ENCODE data around the gene FAM153A.
"Not testable (repeated sequence)": the region's sequence is repeated elsewhere in the genome, so short reads cannot be mapped to it uniquely, and the experiment has no call there.

Gene FAM153A

DNA sequence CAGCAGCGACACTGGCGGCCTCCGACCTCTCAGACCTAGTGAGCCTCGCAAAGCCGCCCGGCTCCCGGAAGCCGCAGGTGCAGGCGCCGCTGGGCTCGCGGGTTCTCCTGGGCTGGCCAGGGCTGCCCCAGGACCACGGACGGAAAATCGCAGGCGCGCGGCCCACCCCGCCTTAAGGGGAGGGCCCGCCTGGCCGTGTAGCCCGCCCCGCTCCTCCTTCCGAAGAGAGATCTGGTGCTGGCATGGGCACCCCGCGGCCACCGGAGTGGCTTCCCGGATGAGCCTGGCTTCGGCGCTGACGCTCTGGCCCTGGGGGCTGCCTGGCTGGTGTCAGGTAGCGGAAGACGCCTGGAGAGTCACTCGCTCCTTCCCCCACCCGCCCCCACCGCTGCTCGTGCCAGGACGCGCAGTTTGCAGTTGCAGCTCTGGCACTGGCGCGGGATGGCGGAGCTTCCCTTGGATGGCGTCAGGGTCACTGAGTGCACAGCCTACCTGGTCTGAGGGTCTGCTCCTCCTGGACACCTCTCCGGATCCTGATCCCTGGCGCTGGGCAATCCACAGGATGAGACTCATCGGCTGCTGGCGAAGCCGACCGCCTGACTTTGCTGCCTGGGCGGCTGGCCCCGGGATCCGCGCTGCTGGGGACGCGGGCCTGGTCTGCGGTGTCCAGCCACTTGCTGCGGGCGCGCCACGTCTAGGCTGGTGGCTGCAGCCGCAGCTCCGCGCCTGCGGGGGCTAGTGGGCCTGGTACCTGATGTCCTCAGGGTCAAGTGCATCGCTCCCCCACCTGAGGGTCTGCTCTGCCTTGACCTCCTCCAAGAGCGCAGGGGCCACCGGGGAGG, at the start of gene FAM153A:
FAM153A (minus strand) TSS at position 108 of the 842 bp plus-strand sequence.
- DNase-seq, result not testable (repeated sequence)

DNA sequence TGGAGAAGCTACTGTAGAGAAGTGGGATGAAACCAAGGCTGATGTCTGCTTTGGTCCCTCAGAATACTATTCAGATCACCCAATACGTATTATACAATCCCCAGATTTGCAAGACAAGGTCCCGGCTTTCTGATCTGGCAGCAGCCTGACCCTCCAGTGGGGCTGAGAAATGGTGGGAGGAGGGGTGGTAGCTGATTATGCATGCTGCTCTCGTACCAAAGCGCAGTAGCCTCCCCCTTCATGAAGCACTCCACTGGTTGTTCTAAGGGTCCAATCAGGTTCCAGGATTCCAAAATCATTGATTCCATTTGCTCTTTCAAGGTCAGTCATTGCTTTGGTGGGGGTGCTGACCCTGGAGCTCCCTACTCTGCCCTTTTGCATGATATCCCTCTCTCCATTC, 49.6 kb upstream of the FAM153A start:
- not testable (repeated sequence) for DNase-seq

DNA sequence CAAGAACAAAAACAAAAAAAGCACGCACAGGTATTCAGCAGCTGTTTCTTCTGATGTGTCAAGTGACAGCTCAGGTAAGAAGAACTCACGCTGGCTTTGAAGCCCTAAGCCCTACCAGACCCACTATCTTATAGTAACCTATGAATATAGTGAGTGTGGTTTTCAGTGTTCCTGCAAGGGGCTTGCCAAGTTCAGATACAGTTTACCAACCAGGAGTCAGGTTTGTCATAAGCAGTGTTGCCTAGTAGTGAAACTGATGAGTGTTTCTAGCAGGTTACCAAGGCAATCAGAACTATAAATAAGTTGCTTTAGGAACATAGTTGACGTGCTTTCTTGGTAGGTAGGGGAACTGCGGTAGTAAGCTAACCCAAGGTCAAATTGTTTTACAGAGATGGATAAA, 43.4 kb upstream of the FAM153A start:
- DNase-seq, result not testable (repeated sequence)

DNA sequence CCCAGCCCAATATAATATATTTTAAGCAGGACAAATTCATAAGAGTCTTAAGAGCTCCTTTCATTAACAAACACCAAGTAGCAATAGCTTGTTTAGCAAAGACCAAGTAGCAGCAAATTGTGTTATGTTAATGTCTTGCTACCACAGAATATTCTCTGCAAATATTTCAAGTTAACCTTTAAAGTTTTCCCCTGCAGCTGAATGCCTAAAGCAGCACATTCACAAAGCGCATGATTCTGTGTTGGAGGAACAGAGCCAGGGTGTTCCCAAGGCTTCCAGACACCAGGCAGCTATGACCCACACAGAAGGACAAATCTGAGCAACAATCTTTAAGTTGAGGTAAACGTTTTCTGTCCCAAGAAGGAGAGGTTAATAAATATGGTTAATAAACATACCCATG, 42.1 kb upstream of the FAM153A start:
- DNase-seq, result not testable (repeated sequence)

DNA sequence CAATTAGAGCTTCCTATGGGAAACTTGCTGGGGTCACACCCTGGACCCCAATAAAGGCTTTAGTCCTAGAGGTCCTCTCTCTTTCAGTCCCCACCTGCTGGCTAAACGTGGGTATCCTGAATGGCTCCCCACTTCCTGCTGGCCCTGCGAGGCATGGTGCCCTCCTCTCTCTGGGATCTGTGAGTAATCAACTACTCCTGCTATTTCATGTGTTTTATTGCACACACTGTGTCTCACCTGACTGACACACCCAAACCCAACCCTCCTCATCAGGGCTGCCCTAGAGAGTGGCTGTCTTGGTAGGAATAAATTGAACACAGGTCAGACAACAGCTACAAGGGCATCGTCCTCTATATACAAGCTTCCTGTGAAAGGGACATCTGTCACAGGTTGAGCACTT, 39.8 kb upstream of the FAM153A start:
- not testable (repeated sequence) for DNase-seq

DNA sequence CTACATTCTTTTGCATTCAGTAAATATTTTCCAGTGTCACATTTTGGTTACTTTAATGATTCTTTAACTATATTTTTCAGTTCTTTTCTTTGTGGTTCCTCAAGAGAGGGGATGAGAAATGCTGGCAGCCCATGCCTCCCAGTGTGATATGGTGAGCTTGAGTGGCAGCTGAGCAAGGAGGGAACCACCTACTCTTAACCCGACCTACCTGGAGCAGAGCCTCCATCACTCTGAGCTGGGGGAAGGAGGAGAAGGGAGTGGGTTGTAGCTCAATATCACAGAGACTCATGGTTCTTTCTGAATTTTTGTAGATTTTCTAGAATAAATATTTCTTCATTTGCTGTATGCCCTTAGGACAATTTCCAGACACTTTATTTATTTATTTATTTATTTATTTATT, 37.0 kb upstream of the FAM153A start:
- DNase-seq, result not testable (repeated sequence)

DNA sequence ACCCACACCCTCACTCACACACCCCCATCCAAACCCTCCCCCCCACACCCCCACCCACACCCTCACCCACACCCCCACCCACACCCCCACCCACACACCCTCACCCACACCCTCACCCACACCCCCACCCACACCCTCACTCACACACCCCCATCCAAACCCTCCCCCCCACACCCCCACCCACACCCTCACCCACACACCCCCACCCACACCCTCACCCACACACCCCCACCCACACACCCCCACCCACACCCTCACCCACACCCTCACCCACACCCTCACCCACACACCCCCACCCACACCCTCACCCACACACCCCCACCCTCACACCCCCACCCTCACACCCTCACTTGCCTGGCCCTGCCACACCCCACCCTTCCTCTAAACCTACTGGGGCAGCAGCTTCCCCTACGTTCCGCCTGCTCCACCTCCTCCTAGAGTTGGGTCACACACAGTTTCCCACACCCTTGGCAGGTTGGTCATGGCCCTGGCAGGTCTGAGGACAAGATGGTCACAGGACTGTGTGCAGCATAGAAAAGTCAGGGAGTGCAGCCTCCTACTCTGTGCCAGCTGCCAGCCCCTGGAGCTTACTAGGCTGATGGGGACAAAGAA, 30.2 kb upstream of the FAM153A start:
- not testable (repeated sequence) for DNase-seq

DNA sequence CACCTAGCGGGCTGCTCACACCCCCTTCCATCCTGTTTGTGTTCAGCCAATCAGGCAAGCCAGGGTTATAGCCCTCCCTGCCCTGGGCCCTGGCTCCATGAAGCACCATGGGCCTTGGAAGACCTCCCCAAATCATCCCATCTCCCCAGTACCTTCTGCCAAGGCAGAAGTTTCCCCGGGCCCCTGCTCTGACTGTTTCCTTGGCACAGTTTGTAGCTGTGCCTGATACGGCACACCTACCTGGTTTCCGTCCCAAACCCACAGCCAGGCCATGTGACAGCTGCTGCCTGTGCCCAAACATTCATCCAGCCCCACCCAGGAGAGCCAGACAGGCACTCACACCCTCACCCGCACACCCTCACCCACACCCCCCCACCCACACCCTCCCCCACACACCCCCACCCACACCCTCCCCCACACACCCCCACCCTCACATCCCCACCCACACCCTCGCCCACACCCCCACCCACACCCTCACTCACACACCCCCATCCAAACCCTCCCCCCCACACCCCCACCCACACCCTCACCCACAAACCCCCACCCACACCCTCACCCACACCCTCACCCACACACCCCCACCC, 29.6 kb upstream of the FAM153A start:
- DNase-seq, result not testable (repeated sequence)

DNA sequence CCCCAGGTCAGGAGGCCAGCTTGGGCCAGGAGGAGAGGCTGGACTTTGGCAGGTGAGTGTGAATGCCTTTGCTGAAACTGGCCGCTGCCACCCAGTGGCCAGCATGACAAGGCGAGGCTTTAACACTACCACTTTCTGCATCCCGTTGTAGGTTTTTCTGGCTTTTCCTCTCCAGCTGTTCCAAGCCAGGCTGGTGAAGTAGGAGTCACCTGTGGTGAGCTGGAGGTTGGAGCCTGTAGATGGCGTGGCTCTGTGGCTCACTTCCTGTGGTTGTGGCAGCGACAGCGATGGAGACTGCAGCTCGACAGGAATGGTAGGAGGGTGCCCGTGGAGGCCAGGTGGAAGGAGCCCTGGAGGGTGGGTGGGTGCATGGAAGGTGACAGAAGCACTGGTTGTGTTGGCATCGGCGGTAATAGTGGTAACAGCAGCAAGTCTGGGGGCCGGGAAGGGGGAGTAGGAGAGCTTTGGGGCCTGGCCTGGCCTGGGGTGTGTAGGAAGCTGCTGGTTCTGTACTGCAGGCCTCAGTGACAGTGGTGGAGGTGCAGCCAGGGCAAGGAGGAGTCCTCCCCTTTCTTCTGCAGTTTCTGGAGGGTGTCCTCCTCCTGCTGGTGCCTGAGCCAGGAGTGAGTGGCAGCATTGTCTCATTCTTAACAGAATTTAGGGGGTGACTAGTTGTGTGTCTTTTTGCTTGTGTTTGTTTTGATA, 26.7 kb upstream of the FAM153A start:
- not testable (repeated sequence) for DNase-seq

DNA sequence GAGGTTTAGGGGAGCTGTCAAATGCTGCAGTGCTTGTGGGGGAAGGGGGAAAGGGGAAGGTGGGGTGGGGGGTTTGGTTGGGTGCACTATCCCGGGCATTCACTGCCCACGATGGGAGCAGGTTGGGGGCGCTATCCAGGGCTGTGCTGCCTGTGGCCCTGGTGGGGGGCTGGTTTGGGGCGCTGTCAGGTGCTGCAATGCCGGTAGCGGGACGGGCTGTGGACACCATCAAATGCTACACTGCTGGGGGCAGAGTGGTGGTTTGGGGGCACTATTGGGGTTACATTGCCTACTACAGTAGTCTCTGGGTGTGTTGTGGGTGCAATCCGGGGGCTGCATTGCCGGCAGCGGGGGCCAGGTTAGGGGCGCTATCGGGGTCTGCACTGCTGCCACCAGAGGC, 25.7 kb upstream of the FAM153A start:
- not testable (repeated sequence) for DNase-seq

DNA sequence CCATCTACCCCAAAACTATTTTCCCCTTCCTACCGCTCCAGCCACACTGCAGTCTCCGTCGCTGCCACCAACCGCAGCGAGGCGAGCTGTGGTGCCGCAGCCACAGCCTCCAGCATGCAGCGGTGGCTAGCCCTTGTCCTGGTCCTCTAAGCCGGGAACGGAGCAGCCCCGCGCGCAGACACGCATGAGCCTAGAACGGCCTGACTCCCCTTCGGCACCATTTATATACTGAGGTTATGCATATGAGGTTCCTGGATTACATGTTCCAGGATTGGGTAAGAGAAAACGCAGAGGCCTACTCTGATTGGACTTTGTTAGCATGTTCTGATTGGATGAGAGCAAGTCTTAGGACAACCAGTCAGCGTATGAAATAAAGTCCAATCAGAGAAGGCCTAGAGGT, 24.6 kb upstream of the FAM153A start:
- not testable (repeated sequence) for DNase-seq

DNA sequence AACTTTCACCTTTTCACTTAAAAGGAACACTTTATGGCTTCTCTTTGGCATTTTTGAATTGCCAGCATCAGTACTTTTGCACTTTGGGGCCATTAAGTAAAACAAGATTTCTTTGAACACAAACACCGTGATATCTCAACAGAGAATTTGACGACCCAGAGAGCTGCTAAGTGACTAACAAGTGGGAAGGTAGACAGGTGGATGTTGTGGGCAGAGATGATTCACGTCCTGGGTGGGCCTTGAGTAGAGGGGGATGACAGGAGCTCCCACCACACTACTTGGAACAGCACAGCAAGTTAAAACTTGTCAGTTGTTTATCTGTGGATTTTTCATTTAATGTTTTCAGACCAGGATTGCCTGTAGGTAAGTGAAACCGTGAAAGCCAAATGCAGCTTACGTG, 18.7 kb upstream of the FAM153A start:
- DNase-seq, result not testable (repeated sequence)

DNA sequence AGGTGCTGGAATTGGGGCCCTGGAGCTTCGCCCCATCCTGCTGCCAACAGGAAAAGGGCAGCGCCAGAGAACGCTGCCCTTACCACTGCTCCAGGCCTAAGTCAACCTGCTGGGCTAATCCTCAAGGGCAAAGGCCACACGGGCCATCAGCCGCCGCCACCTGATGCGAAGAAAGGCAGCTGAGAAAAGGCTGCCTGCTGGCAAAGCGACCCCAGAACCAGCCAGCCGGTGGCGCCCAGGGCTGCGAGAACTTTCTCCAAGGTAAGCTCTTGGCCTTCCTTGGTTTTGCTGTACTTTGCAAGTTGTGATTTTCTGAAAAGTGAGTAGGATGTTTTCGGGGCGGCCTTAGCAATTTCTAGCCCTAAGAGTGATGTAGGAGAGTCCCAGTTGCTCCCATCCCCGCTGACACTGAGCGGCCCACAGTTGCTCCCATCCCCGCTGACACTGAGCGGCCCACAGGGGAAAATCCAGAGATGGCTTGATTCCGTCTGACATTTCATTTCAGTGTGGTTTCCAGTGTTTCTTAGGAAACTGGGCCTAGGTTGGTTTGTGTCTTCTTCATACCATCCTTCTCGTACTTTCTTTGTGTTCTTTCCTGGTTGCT, 15.6 kb upstream of the FAM153A start:
- DNase-seq, result not testable (repeated sequence)

DNA sequence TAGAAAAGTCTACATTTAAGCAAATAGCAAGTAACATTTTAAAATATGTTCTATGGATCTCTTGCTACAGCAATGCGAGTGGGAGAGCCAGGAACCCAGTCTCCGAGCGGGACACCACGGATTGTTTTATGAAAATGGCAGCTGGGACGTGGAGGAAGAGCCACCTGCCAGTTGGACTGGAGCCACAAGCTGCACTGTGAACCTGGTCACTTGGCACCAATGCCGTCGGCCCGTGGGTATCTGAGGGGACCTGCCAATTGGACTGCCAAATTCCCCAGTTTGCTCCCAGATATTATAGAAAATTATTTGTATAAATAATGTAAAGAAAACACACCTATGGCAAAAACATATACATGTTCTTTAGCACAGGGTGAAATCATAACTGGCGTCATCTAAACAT, 10.6 kb upstream of the FAM153A start:
- DNase-seq, result not testable (repeated sequence)

DNA sequence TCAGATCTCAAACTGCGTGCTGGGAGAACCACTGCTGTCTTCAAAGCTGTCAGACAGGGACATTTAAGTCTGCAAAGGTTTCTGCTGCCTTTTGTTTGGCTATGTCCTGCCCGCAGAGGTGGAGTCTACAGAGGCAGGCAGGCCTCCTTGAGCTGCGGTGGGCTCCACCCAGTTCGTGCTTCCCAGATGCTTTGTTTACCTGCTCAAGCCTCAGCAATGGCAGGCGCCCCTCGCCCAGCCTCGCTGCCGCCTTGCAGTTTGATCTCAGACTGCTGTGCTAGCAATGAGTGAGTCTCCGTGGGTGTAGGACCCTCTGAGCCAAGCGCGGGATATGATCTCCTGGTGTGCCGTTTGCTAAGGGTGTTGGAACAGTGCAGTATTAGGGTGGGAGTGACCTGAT, 8.9 kb upstream of the FAM153A start:
- not testable (repeated sequence) for DNase-seq

DNA sequence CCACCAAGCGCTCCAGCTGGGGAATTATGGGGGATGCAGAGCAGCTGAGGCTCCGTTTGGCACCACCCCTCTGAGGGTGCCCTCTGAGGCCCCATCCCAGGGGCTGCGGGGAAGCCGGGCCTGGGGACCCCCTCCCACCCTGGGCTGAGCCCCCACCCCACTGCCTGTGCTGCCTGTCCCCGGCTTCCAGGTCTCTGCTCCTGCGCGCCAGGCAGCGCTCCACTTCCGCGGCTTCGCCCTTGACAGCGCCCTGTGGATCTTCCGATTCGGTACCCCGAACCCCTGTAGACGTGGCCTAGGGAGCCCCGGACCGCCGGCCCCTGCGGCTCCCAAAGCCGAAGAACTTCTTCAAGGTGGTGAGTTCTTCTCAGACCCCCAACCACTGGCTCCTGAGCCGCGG, 530 bp downstream of the FAM153A start:
- not testable (repeated sequence) for DNase-seq

DNA sequence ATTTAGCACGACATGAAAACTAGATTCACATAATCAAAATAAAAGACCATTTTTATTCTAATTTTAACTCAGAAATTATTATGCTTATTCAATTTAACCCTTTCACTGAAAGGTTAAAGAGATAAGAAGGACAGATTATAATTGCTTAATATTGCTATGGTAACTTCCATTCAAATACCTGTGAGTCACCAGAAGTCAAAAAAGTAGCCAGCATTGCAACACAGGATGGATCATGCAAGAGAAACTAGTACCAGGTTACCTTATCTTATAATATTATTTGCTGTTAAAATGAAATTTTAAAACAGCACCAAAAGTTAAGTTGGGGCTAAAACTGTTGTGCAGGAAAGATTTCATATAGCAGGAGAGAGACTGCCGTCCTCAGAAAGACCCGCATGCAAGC, 11.5 kb downstream of the FAM153A start:
- not testable (repeated sequence) for DNase-seq

DNA sequence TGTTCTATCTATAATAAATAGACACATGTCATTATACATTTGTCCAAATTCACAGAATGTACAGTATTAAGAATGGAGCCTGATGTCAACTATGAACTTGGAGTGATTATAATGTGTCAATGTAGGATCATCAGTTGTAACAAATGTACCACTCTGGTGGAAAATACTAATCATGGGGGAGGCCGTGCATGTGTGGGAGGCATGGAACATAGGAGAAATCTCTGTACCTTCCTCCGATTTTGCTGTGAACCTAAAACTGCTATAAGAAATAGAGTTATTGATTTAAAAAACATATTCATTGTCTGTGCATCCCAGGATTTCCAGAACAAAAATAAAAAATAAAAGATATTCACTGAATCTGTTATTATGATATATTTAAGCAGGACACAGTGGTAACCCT, 12.1 kb downstream of the FAM153A start:
- not testable (repeated sequence) for DNase-seq

DNA sequence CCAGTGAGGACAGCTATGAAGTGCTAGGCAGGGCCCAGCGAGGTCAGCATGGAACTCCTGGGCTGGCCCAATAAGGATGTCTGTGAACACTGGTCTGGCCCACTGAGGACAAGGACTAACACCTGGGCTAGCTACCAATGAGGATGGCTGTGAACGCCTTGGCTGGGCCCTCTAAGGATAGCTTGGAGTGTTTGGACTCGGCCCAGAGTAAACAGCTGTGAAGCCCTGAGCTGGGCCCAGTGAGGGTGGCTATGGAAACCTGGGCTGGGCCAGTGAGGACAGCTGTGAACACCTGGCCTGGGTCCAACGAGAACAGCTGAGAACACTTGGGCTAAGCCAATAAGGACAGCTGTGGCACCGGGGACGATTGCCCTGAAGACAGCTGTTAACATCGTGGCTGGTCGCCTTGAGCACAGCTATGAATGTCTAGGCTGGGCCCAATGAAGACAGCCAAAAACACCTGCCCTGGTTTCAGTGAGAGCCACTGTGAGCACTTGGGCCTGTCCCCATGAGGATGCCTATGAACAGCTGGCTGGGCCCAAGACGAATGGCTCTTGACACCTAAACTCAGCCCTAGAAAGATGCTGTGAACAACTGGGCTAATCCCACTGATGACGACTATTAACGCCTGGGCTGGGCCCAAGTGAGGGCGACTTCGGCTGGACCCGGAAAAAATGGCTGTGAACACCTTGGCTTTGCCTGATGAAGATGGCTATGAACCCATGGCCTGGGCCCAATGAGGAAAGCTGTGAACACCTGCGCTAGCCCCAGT, 18.8 kb downstream of the FAM153A start:
- DNase-seq, result not testable (repeated sequence)

DNA sequence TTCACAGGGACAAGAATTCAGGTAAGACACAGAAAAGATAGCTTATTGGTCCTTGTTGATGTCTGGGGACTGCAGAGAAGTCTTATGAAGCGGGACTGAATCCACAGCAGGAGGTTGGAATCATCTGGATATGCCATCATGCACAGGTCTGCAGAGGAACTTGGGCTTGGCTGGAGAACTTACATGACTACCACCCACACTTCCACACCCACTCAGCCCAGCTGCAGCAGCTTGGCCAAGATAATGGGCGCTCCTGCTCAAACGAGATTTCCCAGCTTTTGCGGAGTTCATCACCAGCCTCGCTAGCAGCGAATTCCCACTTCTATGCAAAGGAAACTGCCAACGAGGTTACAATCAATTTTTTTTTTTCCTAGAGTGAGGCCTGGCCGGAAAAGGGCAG, 21.7 kb downstream of the FAM153A start:
- not testable (repeated sequence) for DNase-seq

DNA sequence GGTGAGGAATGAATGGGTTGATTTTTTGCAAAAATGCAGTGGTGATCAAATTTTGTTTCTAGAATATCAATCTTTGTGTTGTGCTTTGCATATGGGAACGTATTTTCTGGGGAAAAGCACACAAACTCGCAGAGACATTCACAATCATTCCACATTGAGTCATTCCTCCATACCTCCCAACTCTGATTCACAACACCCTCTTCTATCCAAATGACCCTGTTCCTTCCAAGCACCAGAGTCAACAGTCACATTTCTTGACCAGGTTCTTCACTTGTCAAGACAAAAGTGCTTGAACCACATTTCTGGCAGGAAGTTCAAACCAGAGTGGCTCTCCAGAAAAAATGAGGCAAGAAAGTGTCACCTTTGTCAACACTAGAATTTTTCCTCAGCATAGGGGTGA, 35.3 kb downstream of the FAM153A start:
- DNase-seq, result not testable (repeated sequence)

DNA sequence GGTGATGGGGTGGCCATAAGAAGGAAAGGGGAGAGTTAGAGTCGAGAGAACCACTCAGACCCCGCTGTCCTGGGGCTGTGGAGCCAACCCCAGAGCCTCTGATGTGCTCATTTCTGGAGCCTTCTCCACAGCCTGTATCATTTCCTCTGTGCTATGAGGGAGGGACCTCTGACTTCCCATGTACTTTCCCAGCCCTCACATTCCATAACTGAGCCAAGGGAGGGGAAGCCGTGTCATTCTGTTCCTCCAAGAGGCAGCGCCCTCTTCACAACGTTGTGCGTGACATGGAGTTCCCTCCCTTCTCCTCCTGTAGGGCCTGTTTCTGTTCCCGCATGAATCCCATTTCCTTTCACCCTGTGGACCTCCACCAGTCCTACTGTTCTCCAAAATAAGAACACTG, 57.8 kb downstream of the FAM153A start:
- not testable (repeated sequence) for DNase-seq

All from NCI-H82 (cell line).